Neural cell (in vitro differentiated cells): ENCODE measurements around the gene CEMIP2. TPM values are rescaled to one million over a fixed set of nuclear protein-coding genes. Genes with fewer than 3 reads are reported as not detected.

Source experiments
- H2AFZ ChIP-seq: fragments of 200-600, 300-800 bp; sonication (generic), shearing (Covaris generic); 2 replicates; pipeline ENCODE4 v1.6.0; 2014; ENCODE audit warnings: low read depth, mild to moderate bottlenecking, antibody characterized with exemption, low read length, moderate library complexity
- H3F3A ChIP-seq: fragments of 200-600 bp; shearing (Covaris generic); 2 replicates; pipeline ENCODE4 v1.6.1; 2016; ENCODE audit warnings: mild to moderate bottlenecking, moderate library complexity, mixed read lengths, antibody characterized with exemption, low read length; ENCODE audit not compliant: insufficient read depth, poor library complexity, severe bottlenecking
- H3K27ac ChIP-seq: fragments of 200-600, 300-800 bp; sonication (generic), shearing (Covaris generic); 2 replicates; pipeline ENCODE4 v1.5.1; 2014; ENCODE audit warnings: mild to moderate bottlenecking, low read length, moderate library complexity
- H3K27me3 ChIP-seq: fragments of 300-800, 200-600 bp; sonication (generic), shearing (Covaris generic); 2 replicates; pipeline ENCODE4 v1.6.0; 2014; ENCODE audit warnings: mild to moderate bottlenecking, low read depth, low read length, moderate library complexity; ENCODE audit not compliant: insufficient read depth
- H3K36me3 ChIP-seq: fragments of 300-800, 200-600 bp; sonication (generic), shearing (Covaris generic); 2 replicates; pipeline ENCODE4 v1.5.1; 2014; ENCODE audit warnings: mild to moderate bottlenecking, antibody characterized with exemption, low read length, moderate library complexity; ENCODE audit not compliant: insufficient read depth
- H3K4me2 ChIP-seq: fragments of 300-800, 200-600 bp; sonication (generic), shearing (Covaris generic); 2 replicates; pipeline ENCODE4 v1.6.0; 2014; ENCODE audit warnings: mild to moderate bottlenecking, low read length
- H3K4me3 ChIP-seq: fragments of 300-800, 200-600 bp; sonication (generic), shearing (Covaris generic); 2 replicates; pipeline ENCODE4 v1.5.1; 2014; ENCODE audit warnings: mild to moderate bottlenecking, low read length, moderate library complexity
- H3K79me2 ChIP-seq: fragments of 200-600 bp; shearing (Covaris generic); replicated peaks from 2 replicates; pipeline ENCODE4 v1.6.0; 2014; ENCODE audit warnings: mild to moderate bottlenecking, low read length, moderate library complexity; ENCODE audit not compliant: insufficient read depth
- H3K9ac ChIP-seq: fragments of 300-800, 200-600 bp; sonication (generic), shearing (Covaris generic); 2 replicates; pipeline ENCODE4 v1.6.1; 2016; ENCODE audit warnings: mild to moderate bottlenecking, low read length, mixed read lengths
- H3K9me2 ChIP-seq: fragments of 200-600 bp; shearing (Covaris generic); 2 replicates; pipeline ENCODE4 v1.6.1; 2016; ENCODE audit warnings: mild to moderate bottlenecking, low read length, mixed read lengths; ENCODE audit not compliant: insufficient read depth
- H3K9me3 ChIP-seq: fragments of 200-600, 300-800 bp; sonication (generic), shearing (Covaris generic); 2 replicates; pipeline ENCODE4 v1.6.1; 2016; ENCODE audit warnings: mild to moderate bottlenecking, mixed run types, low read length, moderate library complexity, mixed read lengths
- H4K20me1 ChIP-seq: fragments of 200-600 bp; shearing (Covaris generic); 2 replicates; pipeline ENCODE4 v1.6.1; 2016; ENCODE audit warnings: mild to moderate bottlenecking, mixed run types; ENCODE audit not compliant: insufficient read depth
- EP300 ChIP-seq: fragments of 450-650 bp; conservative IDR thresholded peaks from 2 replicates; pipeline ENCODE4 v1.6.1; 2014; ENCODE audit warnings: antibody characterized with exemption, mild to moderate bottlenecking, moderate library complexity; ENCODE audit not compliant: poor library complexity, severe bottlenecking
- EZH2 ChIP-seq: fragments of 200-600, 300-800 bp; shearing (Covaris generic), sonication (generic); IDR thresholded peaks from 2 replicates; pipeline ENCODE4 v1.6.1; 2014; ENCODE audit warnings: antibody characterized with exemption, low read length, borderline replicate concordance, mild to moderate bottlenecking; ENCODE audit not compliant: insufficient read depth, poor library complexity, severe bottlenecking
- MXI1 ChIP-seq: fragments of 450-650 bp; conservative IDR thresholded peaks from 2 replicates; pipeline ENCODE4 v1.6.1; 2014; ENCODE audit warnings: antibody characterized with exemption, mild to moderate bottlenecking; ENCODE audit not compliant: poor library complexity, severe bottlenecking
- POLR2AphosphoS5 ChIP-seq: IDR thresholded peaks from 2 replicates; pipeline ENCODE4 v1.6.1; 2012
- RAD21 ChIP-seq: fragments of 450-650 bp; conservative IDR thresholded peaks from 2 replicates; pipeline ENCODE4 v1.6.1; 2014; ENCODE audit warnings: antibody characterized with exemption, mild to moderate bottlenecking, moderate library complexity
- SMC3 ChIP-seq: fragments of 450-650 bp; conservative IDR thresholded peaks from 2 replicates; pipeline ENCODE4 v1.6.1; 2014; ENCODE audit warnings: antibody characterized with exemption, mild to moderate bottlenecking, moderate library complexity; ENCODE audit not compliant: poor library complexity
- TAF1 ChIP-seq: IDR thresholded peaks from 2 replicates; pipeline ENCODE4 v1.6.1; 2012; ENCODE audit warnings: low read depth
- polyA plus RNA-seq: library from polyadenylated mRNA; depleted of rRNA; stranded (reverse); fragments of >200 nt; gene quantifications from 2 replicates; pipeline ENCODE4 v1.2.3, GENCODE V29; 2014
- TF ChIP-seq, protein P1 (sequence below): IDR thresholded peaks from 2 replicates; pipeline ENCODE4 v1.6.1; 2012; ENCODE audit warnings: borderline replicate concordance
- TF ChIP-seq, protein P2 (sequence below): fragments of 450-650 bp; IDR thresholded peaks from 2 replicates; pipeline ENCODE4 v1.5.1; 2014; ENCODE audit warnings: antibody characterized with exemption, mild to moderate bottlenecking, moderate library complexity; ENCODE audit not compliant: poor library complexity, severe bottlenecking

Gene CEMIP2
- polyA plus RNA-seq, 1 donor from 2014 or later = 11.3 TPM

DNA sequence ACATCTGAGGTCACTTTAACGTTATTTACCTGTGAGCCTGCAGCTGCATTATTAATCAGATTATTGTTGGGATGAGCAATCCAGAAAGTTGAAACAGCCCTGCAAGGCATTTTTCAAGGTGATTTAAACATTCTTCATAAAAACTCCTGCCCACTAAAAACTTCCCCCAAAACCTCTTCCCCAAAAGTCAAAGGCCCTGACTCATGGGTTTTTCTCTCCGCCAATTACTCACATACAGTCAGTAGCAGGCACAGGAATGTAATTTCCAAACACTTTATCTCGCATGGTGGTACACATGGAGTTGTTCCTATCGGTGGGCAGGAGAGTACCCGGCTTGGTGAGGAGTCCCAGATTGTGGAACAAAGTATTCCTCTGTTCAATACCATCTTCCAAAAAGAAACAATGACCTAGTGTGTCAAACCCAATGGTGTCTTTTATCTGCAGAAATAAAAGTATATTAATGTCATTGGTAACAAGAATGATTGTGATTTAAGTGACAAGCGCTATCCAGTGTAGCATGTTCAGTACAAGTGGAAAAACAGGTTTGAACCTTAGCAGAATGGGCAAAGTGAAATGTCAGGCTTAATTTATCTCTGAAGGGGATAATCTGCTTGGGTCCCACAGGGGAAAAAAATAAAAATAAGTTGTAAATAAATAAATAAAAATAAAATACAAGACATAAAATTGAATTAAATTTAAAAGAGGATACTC, 38.3 kb downstream of the CEMIP2 start:
- Histone ChIP-seq H3K36me3 (no peaks in the 10 kb centered on the region), H4K20me1 (no peaks in the 10 kb centered on the region), H3K9ac (no peak overlapping the region), H3K4me2 (no peak overlapping the region), H2AFZ (no peak overlapping the region), H3K27ac (no peak overlapping the region), H3K9me2 (no peaks in the 10 kb centered on the region), H3K4me3 (no peak overlapping the region), H3F3A (no peaks in the 10 kb centered on the region), H3K79me2 (no peaks in the 10 kb centered on the region), H3K9me3 (no peaks in the 10 kb centered on the region), H3K27me3 (no peaks in the 10 kb centered on the region)
- TF ChIP-seq SMC3 = no peak
- TF ChIP-seq MXI1 = no peak
- no peak for TF ChIP-seq RAD21
- TF ChIP-seq, protein P1, sequence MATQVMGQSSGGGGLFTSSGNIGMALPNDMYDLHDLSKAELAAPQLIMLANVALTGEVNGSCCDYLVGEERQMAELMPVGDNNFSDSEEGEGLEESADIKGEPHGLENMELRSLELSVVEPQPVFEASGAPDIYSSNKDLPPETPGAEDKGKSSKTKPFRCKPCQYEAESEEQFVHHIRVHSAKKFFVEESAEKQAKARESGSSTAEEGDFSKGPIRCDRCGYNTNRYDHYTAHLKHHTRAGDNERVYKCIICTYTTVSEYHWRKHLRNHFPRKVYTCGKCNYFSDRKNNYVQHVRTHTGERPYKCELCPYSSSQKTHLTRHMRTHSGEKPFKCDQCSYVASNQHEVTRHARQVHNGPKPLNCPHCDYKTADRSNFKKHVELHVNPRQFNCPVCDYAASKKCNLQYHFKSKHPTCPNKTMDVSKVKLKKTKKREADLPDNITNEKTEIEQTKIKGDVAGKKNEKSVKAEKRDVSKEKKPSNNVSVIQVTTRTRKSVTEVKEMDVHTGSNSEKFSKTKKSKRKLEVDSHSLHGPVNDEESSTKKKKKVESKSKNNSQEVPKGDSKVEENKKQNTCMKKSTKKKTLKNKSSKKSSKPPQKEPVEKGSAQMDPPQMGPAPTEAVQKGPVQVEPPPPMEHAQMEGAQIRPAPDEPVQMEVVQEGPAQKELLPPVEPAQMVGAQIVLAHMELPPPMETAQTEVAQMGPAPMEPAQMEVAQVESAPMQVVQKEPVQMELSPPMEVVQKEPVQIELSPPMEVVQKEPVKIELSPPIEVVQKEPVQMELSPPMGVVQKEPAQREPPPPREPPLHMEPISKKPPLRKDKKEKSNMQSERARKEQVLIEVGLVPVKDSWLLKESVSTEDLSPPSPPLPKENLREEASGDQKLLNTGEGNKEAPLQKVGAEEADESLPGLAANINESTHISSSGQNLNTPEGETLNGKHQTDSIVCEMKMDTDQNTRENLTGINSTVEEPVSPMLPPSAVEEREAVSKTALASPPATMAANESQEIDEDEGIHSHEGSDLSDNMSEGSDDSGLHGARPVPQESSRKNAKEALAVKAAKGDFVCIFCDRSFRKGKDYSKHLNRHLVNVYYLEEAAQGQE = no peak
- TF ChIP-seq TAF1 = no peak
- no peak for TF ChIP-seq EZH2
- no peak for TF ChIP-seq EP300
- no peak for TF ChIP-seq POLR2AphosphoS5
- TF ChIP-seq, protein P2, sequence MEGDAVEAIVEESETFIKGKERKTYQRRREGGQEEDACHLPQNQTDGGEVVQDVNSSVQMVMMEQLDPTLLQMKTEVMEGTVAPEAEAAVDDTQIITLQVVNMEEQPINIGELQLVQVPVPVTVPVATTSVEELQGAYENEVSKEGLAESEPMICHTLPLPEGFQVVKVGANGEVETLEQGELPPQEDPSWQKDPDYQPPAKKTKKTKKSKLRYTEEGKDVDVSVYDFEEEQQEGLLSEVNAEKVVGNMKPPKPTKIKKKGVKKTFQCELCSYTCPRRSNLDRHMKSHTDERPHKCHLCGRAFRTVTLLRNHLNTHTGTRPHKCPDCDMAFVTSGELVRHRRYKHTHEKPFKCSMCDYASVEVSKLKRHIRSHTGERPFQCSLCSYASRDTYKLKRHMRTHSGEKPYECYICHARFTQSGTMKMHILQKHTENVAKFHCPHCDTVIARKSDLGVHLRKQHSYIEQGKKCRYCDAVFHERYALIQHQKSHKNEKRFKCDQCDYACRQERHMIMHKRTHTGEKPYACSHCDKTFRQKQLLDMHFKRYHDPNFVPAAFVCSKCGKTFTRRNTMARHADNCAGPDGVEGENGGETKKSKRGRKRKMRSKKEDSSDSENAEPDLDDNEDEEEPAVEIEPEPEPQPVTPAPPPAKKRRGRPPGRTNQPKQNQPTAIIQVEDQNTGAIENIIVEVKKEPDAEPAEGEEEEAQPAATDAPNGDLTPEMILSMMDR = no peak

- Histone ChIP-seq H2AFZ (no peak overlapping the region), H3K4me3 (no peak overlapping the region), H3K79me2 (no peaks in the 10 kb centered on the region), H3K9me3 (no peaks in the 10 kb centered on the region), H3F3A (no peaks in the 10 kb centered on the region), H3K4me2 (no peak overlapping the region), H4K20me1 (no peaks in the 10 kb centered on the region), H3K9me2 (no peaks in the 10 kb centered on the region), H3K27me3 (no peaks in the 10 kb centered on the region), H3K36me3 (no peaks in the 10 kb centered on the region), H3K27ac (no peak overlapping the region), H3K9ac (no peak overlapping the region)
- TF ChIP-seq SMC3 (no peak), RAD21 (no peak), TAF1 (no peak), EZH2 (no peak), EP300 (no peak), POLR2AphosphoS5 (no peak), MXI1 (no peak)
- TF ChIP-seq, protein P2 = no peak
- TF ChIP-seq, protein P1 = no peak
Measured at GRCh38 chr9:71726723-71727122, 41.6 kb downstream of the CEMIP2 start.
